HG02973 (cell line): ENCODE measurements around the gene ADAMTS2.
"Not testable (repeated sequence)": the region's sequence is repeated elsewhere in the genome, so short reads cannot be mapped to it uniquely, and the experiment has no call there.

ENCODE experiments used
- ATAC-seq: cut with Tn5 transposase; IDR thresholded peaks from one replicate; pipeline ENCODE4 v1.9.1; 2021; ENCODE audit warnings: moderate library complexity; ENCODE audit not compliant: unreplicated experiment

The ADAMTS2 gene

DNA sequence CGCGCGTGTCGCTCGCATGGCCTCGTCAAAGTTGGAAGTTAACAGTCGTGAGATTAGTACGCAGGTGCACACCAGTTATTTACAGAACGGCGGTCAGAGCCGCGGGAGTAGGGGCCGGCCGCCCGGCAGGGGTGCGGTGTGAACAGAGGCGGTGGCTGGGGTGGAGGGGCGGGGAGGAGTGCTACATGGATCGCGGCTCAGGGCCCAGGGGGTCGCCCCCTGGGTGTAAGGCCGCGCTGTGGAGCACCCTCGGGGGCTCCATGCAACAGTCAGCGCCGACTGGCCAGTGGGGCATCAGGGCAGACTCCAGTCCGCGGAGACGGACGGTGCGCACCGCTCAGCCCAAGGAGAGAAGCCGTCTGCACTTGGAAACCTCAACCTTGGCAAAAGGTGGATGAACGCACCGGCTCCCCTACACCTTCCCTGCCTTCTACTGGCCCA lies 224.8 kb downstream of the ADAMTS2 start:
- ATAC-seq: no peak

DNA sequence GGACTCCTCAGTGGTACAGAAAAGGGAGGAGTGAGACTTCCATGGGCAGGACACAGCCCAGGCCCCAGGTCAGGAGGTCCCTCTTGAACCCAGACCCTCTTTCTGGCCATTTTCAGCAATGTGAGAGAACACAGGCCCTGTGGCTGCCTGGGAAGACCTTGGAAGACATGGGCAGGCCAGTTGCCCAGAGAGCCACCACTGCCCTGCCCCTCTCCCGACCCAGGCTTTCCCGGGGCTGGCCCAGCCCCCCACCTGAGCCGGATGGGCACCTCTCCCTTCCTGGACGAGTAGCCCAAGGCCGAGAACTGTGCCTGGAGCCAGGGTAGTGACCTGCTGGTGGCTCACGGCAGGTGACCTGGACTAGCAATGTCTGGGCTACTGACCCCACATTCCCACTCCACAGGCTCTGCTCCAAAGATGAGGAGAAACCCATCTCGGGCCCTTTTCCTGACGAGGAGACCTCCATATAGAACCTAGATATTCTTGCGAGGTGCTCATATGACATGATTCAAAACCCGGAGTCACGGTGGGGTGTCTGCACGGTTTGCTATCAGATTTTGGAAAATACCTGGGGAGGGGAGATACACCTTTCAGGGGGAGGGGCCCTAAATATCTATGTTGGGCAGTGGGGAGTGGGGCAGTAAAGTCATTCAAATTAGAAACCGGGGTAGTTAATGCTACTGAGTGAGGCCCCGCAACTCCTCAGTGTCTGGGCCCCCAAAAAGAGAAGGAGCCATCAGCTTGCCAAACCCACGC lies 225.7 kb downstream of the ADAMTS2 start:
- ATAC-seq: no peak

DNA sequence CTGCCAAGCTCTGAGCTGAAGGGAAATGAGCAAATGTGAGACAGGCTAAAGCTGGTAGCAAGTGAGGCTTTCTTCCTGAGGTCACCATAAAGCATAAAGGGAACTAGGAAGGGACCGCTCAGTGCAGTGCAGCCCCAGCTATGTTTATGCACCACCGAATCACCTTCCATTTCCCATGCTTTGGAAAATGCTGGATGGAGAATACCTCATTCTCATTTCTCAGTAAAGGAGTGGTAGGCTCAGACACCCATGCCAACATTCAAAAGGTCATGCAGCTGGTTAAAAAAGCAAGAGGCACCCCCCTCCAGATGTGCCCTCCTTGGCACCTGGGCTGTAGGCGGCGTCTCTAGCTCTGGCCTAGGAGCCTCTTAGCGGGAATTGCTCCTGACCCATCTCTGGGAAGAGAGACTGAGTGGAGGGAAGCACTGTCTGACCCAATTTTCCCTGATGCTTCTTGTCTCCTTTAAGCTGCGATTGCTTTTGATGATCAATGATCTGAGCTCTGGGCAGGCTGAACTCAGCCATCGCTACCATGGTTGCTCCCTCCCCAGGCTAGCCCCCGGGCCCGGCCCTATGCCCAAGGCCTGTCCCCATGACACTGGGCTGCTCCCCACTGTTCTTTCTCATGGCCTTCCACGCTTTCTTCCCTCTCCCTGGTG lies 226.4 kb downstream of the ADAMTS2 start:
- no peak for ATAC-seq

DNA sequence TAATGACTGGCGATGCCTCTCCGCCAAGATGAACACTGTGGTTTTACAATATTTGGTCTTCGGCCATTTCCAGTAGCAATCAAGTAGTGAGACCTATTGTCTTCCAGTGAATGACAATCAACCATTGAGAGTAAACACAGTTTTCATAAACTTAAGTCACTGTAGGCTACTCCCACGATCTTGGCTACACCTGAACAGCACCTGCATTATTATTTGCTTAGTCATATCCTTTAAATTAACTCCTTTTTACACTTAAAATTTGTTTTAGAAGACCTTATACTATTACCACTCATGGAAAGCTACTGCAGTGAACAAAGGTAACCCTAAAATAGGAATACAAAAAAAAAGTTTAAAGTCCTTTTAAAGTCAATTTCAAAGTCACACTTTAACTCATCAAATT lies 226.9 kb downstream of the ADAMTS2 start:
- ATAC-seq: no peak

DNA sequence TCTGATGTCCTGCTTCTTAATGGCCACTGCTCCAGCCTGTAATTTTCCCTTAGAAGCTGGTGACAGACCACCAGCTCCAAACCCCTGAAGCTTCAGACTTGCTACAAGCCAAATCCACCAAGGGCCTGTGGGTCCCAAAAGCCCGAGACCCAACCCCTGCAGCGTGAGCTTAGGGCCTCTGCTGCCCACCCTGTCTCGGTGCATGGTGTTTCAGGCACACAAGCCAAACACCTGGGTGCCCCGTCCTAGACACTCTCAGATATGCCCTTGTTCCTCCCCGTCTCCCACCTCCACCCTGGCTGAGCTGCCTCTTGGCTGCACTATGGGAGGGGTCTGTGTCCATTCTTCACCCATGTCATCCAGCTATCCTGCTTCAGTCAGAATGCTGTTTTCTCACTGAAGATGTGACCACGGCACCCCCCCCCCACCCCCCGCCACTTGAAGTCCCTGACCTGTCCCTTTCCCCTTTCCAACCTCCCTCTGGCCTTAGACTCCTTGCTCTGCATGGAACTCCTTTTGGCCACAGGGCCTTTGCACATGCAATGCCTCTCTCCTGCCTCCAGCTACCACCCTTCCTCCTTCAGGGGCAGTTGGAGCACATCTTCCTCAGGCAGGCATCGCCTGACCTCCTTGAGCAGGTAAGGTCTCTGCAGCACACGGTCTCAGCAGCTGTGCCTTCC lies 229.3 kb downstream of the ADAMTS2 start:
- no peak for ATAC-seq

DNA sequence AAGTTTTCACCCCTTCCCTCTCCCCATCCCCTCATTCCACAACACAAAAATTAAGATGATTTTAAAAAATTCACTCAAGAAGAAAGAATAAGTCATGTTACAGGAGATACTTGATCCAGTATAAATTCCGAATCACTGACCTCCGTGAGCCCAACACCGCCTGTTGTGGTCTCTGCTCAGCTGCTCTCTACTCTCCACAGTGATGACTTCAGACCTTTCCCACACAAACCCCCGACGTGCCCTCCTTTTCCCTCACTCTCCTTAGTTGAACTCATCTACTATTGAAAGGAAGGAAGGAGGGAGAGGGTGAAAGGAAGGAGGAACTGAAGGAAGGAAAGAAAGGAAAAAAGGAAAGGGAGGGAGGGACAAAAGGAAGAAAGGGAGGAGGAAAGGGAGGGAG lies 230.0 kb downstream of the ADAMTS2 start:
- no peak for ATAC-seq

DNA sequence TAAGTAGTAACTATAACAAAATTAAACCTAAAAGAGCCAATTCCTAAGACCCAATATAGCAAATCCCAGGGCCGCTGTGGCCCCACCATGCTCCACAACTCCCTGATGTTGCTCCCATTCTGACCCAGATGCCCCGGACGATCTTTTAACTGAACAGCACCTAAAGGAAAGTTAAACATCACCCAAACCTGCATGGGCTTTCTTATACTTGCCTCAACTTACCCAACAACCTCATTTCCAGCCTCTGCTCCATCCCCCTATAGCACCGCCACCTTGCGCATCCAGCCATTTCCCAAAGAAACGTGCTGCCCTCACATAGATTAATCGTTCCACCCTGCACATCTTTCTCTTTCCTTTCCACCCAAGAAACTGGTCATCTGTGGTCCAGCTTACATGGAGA lies 230.5 kb downstream of the ADAMTS2 start:
- no peak for ATAC-seq

DNA sequence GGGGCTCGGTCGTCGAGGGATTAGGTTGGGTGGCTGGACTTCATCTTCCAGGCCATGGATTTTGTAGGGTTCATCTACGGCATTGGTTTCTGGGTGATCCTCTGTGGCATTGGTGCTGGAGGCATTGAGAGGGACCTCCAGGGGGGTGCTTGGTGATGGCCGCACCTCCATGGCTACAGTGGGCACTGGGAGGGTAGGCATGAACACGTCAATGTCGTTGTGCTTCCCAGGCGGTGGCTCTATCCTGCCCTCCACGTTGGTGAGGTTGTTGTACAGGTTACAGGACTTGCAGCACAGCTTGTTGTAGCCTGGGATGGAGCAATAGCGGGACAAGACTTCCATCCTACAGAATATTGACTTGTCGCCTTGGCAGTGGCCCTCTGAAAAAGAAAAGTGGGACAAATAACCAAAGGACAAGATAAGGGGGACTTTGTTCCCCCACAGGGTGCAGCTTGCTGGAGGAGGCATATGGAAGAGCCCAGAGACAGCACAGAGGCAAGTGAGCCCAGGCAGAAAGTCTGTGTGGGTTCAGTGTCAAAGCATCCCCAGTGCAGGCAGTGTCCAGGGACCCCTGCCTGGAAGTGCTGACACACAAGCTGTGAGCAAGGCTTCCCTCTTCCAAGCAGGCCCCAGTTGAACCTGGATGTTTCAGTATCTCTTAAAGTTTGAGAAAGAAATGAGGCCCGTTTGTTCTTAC lies 231.2 kb downstream of the ADAMTS2 start:
- ATAC-seq: no peak

DNA sequence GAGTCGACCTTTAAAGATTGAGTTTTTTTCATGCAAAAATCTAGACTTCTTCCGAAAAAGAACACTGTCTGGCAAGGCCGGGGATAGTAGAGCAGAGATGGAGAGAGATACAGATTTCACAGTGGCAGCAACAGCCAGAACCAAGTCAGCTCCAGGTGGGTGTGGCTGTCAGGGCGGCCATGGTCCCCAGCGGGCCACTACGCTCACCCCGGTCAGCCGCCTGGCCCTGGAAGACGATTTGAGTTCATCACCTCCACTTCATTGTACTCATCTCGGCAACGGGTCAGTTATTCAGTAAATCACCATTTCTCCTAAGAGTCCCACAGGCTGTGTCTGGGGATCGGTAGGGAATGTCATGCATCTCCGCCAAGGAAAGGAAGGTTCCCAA lies 232.1 kb downstream of the ADAMTS2 start:
- no peak for ATAC-seq

DNA sequence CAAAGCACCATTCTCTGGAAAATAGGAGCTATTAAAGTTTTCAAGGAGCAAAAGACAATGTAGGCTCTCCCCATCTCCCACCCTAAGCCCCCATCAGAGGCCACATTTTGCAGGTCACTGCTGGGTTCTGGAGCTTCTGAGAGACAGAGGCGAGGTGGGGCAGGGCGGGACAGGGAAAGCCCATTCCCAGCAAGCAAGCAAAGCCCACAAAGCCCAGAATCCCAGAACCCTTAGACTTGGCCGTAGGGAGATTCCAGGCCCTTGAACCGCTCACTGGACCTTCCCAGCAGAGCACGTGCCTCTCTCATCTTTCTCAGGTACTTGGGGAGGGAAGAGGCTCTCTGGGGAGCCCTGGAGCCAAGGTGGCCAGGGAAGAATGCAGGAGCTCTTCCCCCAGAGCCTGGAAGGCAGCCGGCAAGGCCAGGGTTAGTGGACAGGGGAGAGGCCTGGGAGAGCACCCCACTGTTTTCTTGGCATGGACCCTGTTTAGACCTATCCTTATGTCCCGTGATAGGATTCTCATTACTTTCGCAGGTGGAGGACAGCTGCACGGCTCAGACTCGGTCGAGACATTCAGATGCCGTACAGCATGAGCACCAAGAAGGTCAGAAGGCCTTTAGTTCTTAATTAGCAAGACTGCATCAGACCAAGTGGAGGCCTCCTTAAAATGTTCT lies 232.7 kb downstream of the ADAMTS2 start:
- no peak for ATAC-seq

DNA sequence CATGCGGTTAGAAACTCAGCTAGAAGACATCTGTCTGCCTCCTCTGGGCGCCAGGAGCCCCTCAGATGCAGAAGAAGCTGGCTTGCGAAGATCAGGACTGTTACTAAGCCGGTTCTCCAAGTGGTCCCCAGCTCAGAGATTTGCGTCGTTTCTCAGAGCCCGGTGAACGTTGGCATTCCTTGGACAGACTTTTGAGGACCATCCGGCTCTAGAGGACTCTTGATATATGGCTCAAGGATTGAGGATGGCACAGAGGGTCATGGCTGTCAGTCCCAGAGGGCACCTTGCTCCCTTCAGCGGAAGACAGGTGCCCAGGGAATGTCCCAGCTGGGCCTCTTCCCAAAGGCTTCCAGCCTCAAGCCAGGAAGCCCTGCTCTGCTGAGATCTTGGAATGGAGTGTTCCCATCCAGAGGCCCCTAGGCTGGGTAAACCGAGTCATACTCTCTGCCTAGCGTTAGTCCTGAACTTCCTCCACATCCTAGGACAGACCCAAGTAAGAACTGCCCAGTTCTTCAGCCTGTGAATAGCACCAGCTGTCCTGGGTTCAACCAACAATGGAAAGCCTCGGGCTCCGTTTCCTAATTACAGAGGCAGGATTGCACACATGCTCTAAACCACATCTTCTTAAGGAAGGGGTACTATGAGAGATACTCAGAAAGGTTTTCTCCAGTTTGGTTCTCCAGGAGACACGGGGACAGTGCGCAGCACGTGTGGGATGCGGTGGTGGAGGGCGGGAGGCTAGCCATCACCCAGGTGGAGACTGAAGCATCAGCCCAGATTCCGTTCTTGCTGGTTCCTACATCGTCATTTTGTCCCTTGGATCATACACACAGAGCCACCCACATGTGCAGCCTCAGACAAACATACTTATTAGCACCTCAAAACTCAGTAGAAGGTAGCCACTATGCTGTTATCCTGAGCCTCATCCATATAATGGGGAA lies 233.7 kb downstream of the ADAMTS2 start:
- no peak for ATAC-seq

DNA sequence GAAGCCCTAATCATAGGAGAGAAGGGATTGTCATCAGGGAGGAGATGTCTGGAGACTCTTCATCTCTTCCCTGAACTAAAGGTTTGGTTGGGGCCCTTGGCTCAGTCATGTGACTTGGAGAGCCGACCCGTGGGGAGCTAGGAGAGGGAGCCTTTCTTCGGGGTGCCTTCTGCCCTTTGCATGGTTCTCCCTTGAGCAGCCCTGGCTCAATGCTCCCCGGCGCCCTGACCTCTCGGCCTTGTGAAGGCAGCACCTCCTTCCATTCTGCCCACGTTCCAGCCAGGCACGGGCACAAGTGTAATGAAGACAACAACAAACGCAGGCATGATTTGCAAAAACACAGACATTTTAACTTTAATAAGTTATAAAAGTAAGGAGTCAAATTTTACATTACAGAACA lies 234.7 kb downstream of the ADAMTS2 start:
- ATAC-seq: no peak

DNA sequence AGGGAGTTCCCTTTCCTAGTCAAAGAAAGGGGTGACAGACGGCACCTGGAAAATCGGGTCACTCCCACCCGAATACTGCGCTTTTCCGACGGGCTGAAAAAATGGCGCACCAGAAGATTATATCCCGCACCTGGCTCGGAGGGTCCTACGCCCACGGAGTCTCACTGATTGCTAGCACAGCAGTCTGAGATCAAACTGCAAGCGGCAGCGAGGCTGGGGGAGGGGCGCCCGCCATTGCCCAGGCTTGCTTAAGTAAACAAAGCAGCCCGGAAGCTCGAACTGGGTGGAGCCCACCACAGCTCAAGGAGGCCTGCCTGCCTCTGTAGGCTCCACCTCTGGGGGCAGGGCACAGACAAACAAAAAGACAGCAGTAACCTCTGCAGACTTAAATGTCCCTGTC lies 244.0 kb downstream of the ADAMTS2 start:
- ATAC-seq: not testable (repeated sequence)

DNA sequence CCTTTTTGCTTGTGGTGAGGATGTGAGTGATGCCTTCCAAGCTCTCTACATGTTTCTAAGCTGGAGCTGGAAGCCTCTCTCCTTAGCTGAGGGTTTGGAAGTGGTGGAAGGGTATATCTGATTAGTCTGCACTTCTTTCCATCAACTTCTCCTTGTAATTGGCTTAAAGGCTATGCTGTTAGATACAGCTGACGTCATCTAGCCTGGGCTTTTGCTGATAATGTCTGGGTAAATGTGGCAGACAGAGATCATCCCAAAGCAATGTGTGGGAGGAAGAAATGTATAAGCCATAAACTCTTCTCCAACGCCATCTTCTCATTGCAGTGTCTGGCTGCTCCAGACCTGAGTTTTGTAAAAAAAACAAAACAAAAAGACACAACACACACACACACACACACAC lies 255.8 kb downstream of the ADAMTS2 start:
- ATAC-seq: no peak

DNA sequence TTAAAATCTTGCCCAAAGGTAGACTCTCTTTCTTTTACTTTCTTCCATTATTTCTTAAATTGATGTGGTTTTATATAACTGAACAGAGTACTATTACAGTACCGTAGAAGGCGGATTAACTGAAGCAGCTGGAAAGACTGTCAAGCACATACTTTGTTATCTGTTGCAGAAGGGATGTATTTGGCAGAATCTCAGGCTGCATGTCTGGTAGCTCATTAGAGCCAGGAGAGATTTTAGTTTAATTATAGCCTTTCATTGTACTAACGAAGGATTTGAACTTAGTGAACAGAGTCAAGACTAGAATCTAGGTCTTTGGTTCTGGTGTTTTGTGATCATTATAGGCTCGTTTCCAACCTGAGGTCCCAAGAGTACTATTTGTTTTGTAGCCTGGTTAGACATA lies 264.5 kb downstream of the ADAMTS2 start:
- no peak for ATAC-seq

DNA sequence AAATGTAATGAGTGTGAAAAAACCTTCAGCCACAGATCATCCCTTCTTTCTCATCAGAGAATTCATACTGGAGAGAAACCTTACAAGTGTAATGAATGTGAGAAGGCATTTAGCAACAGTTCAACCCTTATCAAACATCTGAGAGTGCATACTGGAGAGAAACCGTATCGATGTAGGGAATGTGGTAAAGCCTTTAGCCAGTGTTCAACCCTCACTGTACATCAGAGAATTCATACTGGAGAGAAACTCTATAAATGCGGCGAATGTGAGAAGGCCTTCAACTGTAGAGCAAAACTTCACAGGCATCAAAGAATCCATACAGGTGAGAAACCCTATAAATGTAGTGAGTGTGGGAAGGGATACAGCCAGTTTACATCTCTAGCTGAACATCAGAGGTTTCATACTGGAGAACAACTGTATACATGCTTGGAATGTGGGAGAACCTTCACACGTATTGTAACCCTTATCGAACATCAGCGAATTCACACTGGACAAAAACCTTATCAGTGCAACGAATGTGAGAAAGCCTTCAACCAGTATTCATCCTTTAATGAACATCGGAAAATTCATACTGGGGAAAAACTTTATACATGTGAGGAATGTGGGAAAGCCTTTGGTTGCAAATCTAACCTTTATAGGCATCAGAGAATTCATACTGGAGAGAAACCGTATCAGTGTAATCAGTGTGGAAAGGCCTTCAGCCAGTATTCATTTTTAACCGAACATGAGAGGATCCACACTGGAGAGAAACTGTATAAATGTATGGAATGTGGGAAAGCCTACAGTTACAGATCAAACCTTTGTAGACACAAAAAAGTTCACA lies 265.9 kb downstream of the ADAMTS2 start:
- no peak for ATAC-seq

DNA sequence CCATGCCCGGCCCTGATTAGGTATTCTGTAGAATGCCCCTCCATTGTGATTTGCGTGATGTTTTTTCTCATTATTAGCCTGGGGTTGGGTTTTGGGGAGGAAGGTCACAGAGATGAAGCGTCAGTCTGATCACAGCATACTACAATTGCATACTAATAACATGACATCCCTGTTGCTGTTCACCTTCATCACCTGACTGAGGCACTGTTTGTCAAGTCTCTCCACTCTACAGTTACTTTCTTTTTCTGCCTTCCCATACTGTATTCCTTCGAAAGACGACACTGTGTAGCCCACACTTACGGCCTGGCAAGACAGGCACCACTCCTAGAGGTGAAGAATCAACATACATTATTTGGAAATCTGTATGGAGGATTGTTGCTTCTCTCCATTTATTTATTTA lies 279.6 kb downstream of the ADAMTS2 start:
- no peak for ATAC-seq

DNA sequence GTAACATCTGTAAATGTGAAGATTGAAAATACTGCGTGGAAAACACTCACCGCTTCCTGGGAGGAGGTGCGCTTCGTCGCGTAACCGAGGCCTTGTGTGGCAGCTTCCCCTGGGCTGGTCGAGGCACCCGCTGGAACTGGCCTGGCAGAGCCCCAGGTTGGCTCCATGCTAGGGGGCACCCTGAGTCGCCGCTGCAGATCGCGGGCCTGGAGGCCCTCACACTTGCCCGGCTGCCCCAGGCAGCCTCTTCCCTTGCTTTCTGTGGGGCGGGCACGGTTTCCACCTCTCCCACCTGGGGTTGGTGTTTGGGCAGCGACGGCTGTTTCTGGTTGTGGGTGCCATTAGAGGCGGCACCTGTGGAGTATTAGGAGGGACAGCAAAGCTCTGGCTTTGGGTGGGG lies 284.2 kb downstream of the ADAMTS2 start:
- ATAC-seq: no peak
